ENCODE measurements around the gene FUT9. TPM values are rescaled to one million over a fixed set of nuclear protein-coding genes. Genes with fewer than 3 reads are reported as not detected.

FUT9 gene
- total and polyA plus RNA-seq, 4 donors = under 0.01 TPM; not detected in 3

DNA sequence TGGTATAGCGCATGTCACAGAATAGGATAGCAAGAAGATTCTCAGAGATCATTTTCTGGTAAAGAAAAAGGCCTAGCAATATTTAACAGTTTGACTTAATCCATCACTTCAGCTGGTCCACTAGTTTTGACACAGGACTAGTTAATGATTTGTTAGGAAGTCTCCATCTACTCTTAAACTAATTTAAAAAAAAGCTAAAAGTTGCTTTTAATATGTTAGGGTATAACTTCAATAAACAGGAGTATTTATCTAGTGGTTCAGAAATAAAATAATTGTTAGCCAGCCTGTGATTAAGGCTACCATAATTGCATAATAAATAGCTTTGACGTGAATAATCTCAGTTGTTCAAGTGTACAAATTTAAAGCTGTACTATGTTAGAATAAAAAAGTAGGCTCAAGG is 195.6 kb downstream of the FUT9 start:
- 70 to 72% methylated on average over 2 of the region's 2 CpGs for WGBS, 2 donors
- Histone ChIP-seq H3K4me1 (ENCODE audit: control insufficient read depth in 1 of 2, insufficient read depth in 2 of 2, low read length in 2 of 2) (peaks cover 0 to 1% of the 10 kb centered on the region in 2 donors), H3K9me3 (ENCODE audit: control insufficient read depth, low read length) (no peaks in the 10 kb centered on the region), H3K36me3 (ENCODE audit: control insufficient read depth in 1 of 2, insufficient read depth in 2 of 2, low read length in 1 of 2) (no peaks in the 10 kb centered on the region), H3K4me3 (ENCODE audit: low read length in 2 of 2) (no peak overlapping the region), H3K27me3 (ENCODE audit: control insufficient read depth in 1 of 2, insufficient read depth in 2 of 2, low read length in 1 of 2) (no peaks in the 10 kb centered on the region), H3K27ac (ENCODE audit: low read depth in 1 of 2, low read length in 2 of 2) (no peak overlapping the region)
- intact Hi-C loops (cut with DNase I) = no loop called here
- DNase-seq (no peak), ATAC-seq (ENCODE audit: low FRiP score) (no peak)

DNA sequence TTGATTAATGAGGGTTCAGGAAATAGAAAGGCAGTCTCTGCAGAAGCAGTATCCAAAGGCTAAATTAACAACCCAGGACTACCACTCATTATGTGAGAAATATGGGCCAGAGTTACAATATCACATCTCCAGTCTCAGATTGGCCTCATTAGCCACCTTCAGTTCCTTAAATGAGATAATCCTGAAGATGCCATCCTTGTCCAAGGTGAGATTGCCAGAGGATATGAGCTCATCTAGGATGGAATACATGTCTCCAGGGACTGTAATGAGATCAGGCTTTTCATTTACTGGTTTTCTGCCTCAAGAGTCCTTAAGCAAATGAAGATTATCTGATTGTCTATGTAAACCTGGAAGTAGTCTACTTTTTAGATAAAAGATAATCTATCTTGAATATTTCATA is 196.3 kb downstream of the FUT9 start:
- no peak for ATAC-seq (ENCODE audit: low FRiP score)
- peaks cover 0 to 1% of the 10 kb centered on the region in 2 donors for H3K4me1 ChIP-seq (ENCODE audit: control insufficient read depth in 1 of 2, insufficient read depth in 2 of 2, low read length in 2 of 2)
- DNase-seq = no peak
- intact Hi-C loops (cut with DNase I) = no loop called here
- no peaks in the 10 kb centered on the region for H3K27me3 ChIP-seq (ENCODE audit: control insufficient read depth in 1 of 2, insufficient read depth in 2 of 2, low read length in 1 of 2)
- H3K4me3 ChIP-seq (ENCODE audit: low read length in 2 of 2) = no peak overlapping the region
- H3K9me3 ChIP-seq (ENCODE audit: control insufficient read depth, low read length) = no peaks in the 10 kb centered on the region
- no peaks in the 10 kb centered on the region for H3K36me3 ChIP-seq (ENCODE audit: control insufficient read depth in 1 of 2, insufficient read depth in 2 of 2, low read length in 1 of 2)
- H3K27ac ChIP-seq (ENCODE audit: low read depth in 1 of 2, low read length in 2 of 2) = no peak overlapping the region

DNA sequence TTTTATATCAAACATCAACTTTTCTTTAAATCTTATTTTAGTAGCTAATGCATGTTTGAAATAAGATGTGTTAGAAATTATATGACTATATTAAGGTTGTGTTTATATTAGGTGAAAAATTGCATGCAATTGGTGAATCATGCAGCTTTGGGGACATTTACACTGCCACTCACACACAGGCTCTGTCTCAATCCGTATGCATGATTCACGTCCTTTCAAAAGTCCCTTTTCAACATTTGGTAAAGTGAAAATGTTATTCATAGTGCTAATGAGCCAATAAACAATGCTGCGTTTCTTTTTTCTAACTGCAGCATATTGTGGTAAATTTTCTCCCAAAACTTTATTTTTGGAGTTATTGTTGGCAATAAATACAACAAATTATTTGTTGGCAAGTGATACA is 198.0 kb downstream of the FUT9 start:
- WGBS, 2 donors = 51 to 54% methylated on average over 3 of the region's 3 CpGs
- Histone ChIP-seq H3K36me3 (ENCODE audit: control insufficient read depth in 1 of 2, insufficient read depth in 2 of 2, low read length in 1 of 2) (no peaks in the 10 kb centered on the region), H3K27ac (ENCODE audit: low read depth in 1 of 2, low read length in 2 of 2) (no peak overlapping the region), H3K4me1 (ENCODE audit: control insufficient read depth in 1 of 2, insufficient read depth in 2 of 2, low read length in 2 of 2) (peaks cover 0 to 1% of the 10 kb centered on the region in 2 donors), H3K9me3 (ENCODE audit: control insufficient read depth, low read length) (no peaks in the 10 kb centered on the region), H3K27me3 (ENCODE audit: control insufficient read depth in 1 of 2, insufficient read depth in 2 of 2, low read length in 1 of 2) (no peaks in the 10 kb centered on the region), H3K4me3 (ENCODE audit: low read length in 2 of 2) (no peak overlapping the region)
- intact Hi-C loops (cut with DNase I) = no loop called here
- no peak for ATAC-seq (ENCODE audit: low FRiP score)
- DNase-seq = no peak

GRCh38 chr6:96223695-96224094 is 207.9 kb downstream of the FUT9 start:
- Histone ChIP-seq H3K4me3 (ENCODE audit: low read length in 2 of 2) (no peak overlapping the region), H3K9me3 (ENCODE audit: control insufficient read depth, low read length) (no peaks in the 10 kb centered on the region), H3K36me3 (ENCODE audit: control insufficient read depth in 1 of 2, insufficient read depth in 2 of 2, low read length in 1 of 2) (no peaks in the 10 kb centered on the region), H3K27ac (ENCODE audit: low read depth in 1 of 2, low read length in 2 of 2) (no peak overlapping the region), H3K4me1 (ENCODE audit: control insufficient read depth in 1 of 2, insufficient read depth in 2 of 2, low read length in 2 of 2) (no peaks in the 10 kb centered on the region), H3K27me3 (ENCODE audit: control insufficient read depth in 1 of 2, insufficient read depth in 2 of 2, low read length in 1 of 2) (no peaks in the 10 kb centered on the region)
- DNase-seq = no peak
- ATAC-seq (ENCODE audit: low FRiP score) = no peak
- WGBS, 2 donors = 7 to 15% methylated on average over 1 of the region's 1 CpG
- intact Hi-C loops (cut with DNase I) = no loop called here

DNA sequence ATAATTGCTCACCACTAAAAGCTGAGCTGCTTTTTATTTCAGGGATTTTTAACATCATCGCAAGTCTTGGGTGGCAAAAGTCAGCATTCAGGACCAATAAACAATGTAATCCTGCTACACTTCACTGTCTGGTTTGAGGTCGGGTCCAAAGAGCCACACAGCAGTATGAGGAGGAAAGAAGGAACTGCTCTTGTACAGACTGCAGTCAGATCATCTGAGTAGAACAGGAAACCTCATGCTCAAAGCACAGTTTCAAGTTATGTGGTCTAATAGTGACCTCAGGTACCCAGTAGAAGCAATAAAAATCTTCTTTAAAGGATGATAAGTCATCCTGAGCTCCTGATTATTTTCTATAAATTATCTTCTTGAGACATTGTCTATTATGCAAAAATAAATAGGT is 211.4 kb downstream of the FUT9 start:
- DNase-seq (no peak), ATAC-seq (ENCODE audit: low FRiP score) (no peak)
- H3K27me3 ChIP-seq (ENCODE audit: control insufficient read depth in 1 of 2, insufficient read depth in 2 of 2, low read length in 1 of 2) = no peaks in the 10 kb centered on the region
- no peaks in the 10 kb centered on the region for H3K4me1 ChIP-seq (ENCODE audit: control insufficient read depth in 1 of 2, insufficient read depth in 2 of 2, low read length in 2 of 2)
- no peaks in the 10 kb centered on the region for H3K9me3 ChIP-seq (ENCODE audit: control insufficient read depth, low read length)
- no peak overlapping the region for H3K4me3 ChIP-seq (ENCODE audit: low read length in 2 of 2)
- H3K27ac ChIP-seq (ENCODE audit: low read depth in 1 of 2, low read length in 2 of 2) = no peak overlapping the region
- intact Hi-C loops (cut with DNase I) = no loop called here
- WGBS, 2 donors = 75 to 78% methylated on average over 2 of the region's 2 CpGs
- H3K36me3 ChIP-seq (ENCODE audit: control insufficient read depth in 1 of 2, insufficient read depth in 2 of 2, low read length in 1 of 2) = no peaks in the 10 kb centered on the region

GRCh38 chr6:96234444-96234843 is 218.7 kb downstream of the FUT9 start:
- DNase-seq (no peak), ATAC-seq (ENCODE audit: low FRiP score) (no peak)
- Histone ChIP-seq H3K9me3 (ENCODE audit: control insufficient read depth, low read length) (no peaks in the 10 kb centered on the region), H3K4me1 (ENCODE audit: control insufficient read depth in 1 of 2, insufficient read depth in 2 of 2, low read length in 2 of 2) (no peaks in the 10 kb centered on the region), H3K27me3 (ENCODE audit: control insufficient read depth in 1 of 2, insufficient read depth in 2 of 2, low read length in 1 of 2) (no peaks in the 10 kb centered on the region), H3K4me3 (ENCODE audit: low read length in 2 of 2) (no peak overlapping the region), H3K36me3 (ENCODE audit: control insufficient read depth in 1 of 2, insufficient read depth in 2 of 2, low read length in 1 of 2) (no peaks in the 10 kb centered on the region), H3K27ac (ENCODE audit: low read depth in 1 of 2, low read length in 2 of 2) (no peak overlapping the region)
- WGBS, 2 donors = 71 to 81% methylated on average over 2 of the region's 2 CpGs
- intact Hi-C loops (cut with DNase I) = no loop called here

DNA sequence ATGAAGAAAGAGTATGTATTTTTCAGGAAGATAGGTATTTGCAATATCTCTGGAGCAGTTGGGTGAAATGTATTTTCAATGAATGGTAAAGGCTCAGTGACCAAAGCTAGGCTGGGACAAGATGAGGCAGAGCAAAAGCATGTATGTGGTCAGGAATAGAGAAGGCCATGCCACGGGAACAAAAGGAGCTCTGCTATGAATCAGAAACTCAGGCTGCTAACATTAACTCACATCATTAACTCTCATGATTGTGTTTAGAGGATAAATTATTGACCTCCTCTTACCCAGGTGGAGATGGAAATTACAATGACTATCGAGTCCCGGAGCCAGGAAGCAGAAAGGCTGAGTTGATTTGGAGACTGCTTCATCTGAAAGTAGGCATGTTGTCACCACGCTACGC is 220.2 kb downstream of the FUT9 start:
- H3K27ac ChIP-seq (ENCODE audit: low read depth in 1 of 2, low read length in 2 of 2) = no peak overlapping the region
- no peaks in the 10 kb centered on the region for H3K9me3 ChIP-seq (ENCODE audit: control insufficient read depth, low read length)
- no peak for DNase-seq
- 82 to 85% methylated on average over 5 of the region's 5 CpGs for WGBS, 2 donors
- intact Hi-C loops (cut with DNase I) = no loop called here
- no peak for ATAC-seq (ENCODE audit: low FRiP score)
- H3K27me3 ChIP-seq (ENCODE audit: control insufficient read depth in 1 of 2, insufficient read depth in 2 of 2, low read length in 1 of 2) = no peaks in the 10 kb centered on the region
- no peaks in the 10 kb centered on the region for H3K36me3 ChIP-seq (ENCODE audit: control insufficient read depth in 1 of 2, insufficient read depth in 2 of 2, low read length in 1 of 2)
- H3K4me3 ChIP-seq (ENCODE audit: low read length in 2 of 2) = no peak overlapping the region
- no peaks in the 10 kb centered on the region for H3K4me1 ChIP-seq (ENCODE audit: control insufficient read depth in 1 of 2, insufficient read depth in 2 of 2, low read length in 2 of 2)

DNA sequence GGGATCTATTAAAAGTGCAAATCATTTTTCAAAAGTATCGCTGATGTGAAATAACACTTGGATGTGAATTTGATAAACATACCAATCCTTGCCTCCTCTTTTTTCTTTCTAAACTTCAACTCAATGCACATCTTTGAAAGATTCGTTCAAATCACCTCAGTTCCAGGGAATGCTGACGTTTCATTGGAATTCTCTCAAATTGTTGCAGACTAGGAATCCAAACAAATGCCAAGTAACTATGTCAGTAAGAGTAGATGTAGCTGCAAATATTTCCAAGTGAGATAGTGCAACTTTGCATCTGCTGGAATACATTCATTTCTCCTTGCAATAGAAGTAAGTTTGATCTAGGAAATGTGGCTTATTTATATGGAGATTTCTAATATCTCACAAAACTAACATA is 220.7 kb downstream of the FUT9 start:
- WGBS, 2 donors = 29 to 40% methylated on average over 3 of the region's 3 CpGs
- Histone ChIP-seq H3K27ac (ENCODE audit: low read depth in 1 of 2, low read length in 2 of 2) (no peak overlapping the region), H3K9me3 (ENCODE audit: control insufficient read depth, low read length) (no peaks in the 10 kb centered on the region), H3K27me3 (ENCODE audit: control insufficient read depth in 1 of 2, insufficient read depth in 2 of 2, low read length in 1 of 2) (no peaks in the 10 kb centered on the region), H3K4me1 (ENCODE audit: control insufficient read depth in 1 of 2, insufficient read depth in 2 of 2, low read length in 2 of 2) (no peaks in the 10 kb centered on the region), H3K4me3 (ENCODE audit: low read length in 2 of 2) (no peak overlapping the region), H3K36me3 (ENCODE audit: control insufficient read depth in 1 of 2, insufficient read depth in 2 of 2, low read length in 1 of 2) (no peaks in the 10 kb centered on the region)
- DNase-seq (no peak), ATAC-seq (ENCODE audit: low FRiP score) (no peak)
- intact Hi-C loops (cut with DNase I) = no loop called here

GRCh38 chr6:96237638-96238347 is 222.0 kb downstream of the FUT9 start:
- ATAC-seq (ENCODE audit: low FRiP score) = no peak

More at GRCh38 chr6:96237638-96238347, 222.0 kb downstream of the FUT9 start:
- Histone ChIP-seq H3K36me3 (ENCODE audit: control insufficient read depth in 1 of 2, insufficient read depth in 2 of 2, low read length in 1 of 2) (no peaks in the 10 kb centered on the region), H3K4me3 (ENCODE audit: low read length in 2 of 2) (no peak overlapping the region), H3K9me3 (ENCODE audit: control insufficient read depth, low read length) (no peaks in the 10 kb centered on the region), H3K27ac (ENCODE audit: low read depth in 1 of 2, low read length in 2 of 2) (no peak overlapping the region), H3K4me1 (ENCODE audit: control insufficient read depth in 1 of 2, insufficient read depth in 2 of 2, low read length in 2 of 2) (no peaks in the 10 kb centered on the region), H3K27me3 (ENCODE audit: control insufficient read depth in 1 of 2, insufficient read depth in 2 of 2, low read length in 1 of 2) (no peaks in the 10 kb centered on the region)
- intact Hi-C loops (cut with DNase I) = no loop called here
- whole genome bisulfite sequencing, 2 donors = 33% methylated on average over 3 of the region's 3 CpGs
- no peak for DNase-seq
